ENCODE measurements around the gene MRPL2. TPM values are rescaled to one million over a fixed set of nuclear protein-coding genes. Genes with fewer than 3 reads are reported as not detected.

Gene MRPL2
- total RNA-seq, 2 donors from 2014 or later, result 51.6 to 65.2 TPM

- no peak for DNase-seq
- 80% methylated on average over 1 of the region's 1 CpG; no CpG with 5 or more reads in 1 of the 2 experiments for WGBS, 2 experiments (ENCODE audit: insufficient coverage in 1 of 2, insufficient read length in 1 of 2)
- H3K27ac ChIP-seq (ENCODE audit: low read depth, low read length), result no peak overlapping the region
Observed at GRCh38 chr6:43058531-43058930, 703 bp downstream of the MRPL2 start.

GRCh38 chr6:43055966-43056365 is 3.3 kb downstream of the MRPL2 start:
- H3K36me3 ChIP-seq (ENCODE audit: control insufficient read depth, insufficient read depth, low read length), result peaks cover 40% of the 10 kb centered on the region
- H3K4me1 ChIP-seq (ENCODE audit: control insufficient read depth, insufficient read depth, low read length), result peaks cover 7% of the 10 kb centered on the region
- H3K9me3 ChIP-seq (ENCODE audit: control insufficient read depth, low read length), result no peaks in the 10 kb centered on the region
- peaks cover 40% of the 10 kb centered on the region for H3K4me1 Mint-ChIP-seq
- H3K27ac Mint-ChIP-seq, result no peak overlapping the region
- no peak for DNase-seq
- 94 to 100% methylated on average over 6 to 8 of the region's 8 CpGs for WGBS, 2 experiments (ENCODE audit: insufficient coverage in 1 of 2, insufficient read length in 1 of 2)
- no peak overlapping the region for H3K4me3 Mint-ChIP-seq
- H3K27ac ChIP-seq (ENCODE audit: low read depth, low read length), result no peak overlapping the region
- no peak for TF ChIP-seq CTCF (conservative IDR thresholded peaks at IDR 0.05)
- no peaks in the 10 kb centered on the region for H3K27me3 Mint-ChIP-seq (ENCODE audit: insufficient read depth)
- H3K27me3 ChIP-seq (ENCODE audit: control insufficient read depth, insufficient read depth, low read length, poor library complexity, severe bottlenecking), result no peaks in the 10 kb centered on the region
- no peak overlapping the region for H3K4me3 ChIP-seq (ENCODE audit: low read length)
- peaks cover 34% of the 10 kb centered on the region for H3K36me3 Mint-ChIP-seq (ENCODE audit: low read depth)
- no peak overlapping the region for H3K9ac ChIP-seq (ENCODE audit: extremely low read depth, low read length, poor library complexity, severe bottlenecking)
- no peaks in the 10 kb centered on the region for H3K9me3 Mint-ChIP-seq

More at GRCh38 chr6:43058531-43058930, 703 bp downstream of the MRPL2 start:
- Mint-ChIP-seq H3K4me1 (peaks cover 24% of the 10 kb centered on the region), H3K36me3 (ENCODE audit: low read depth) (peaks cover 25% of the 10 kb centered on the region), H3K4me3 (peak overlapping the region; percentile 94), H3K27me3 (ENCODE audit: insufficient read depth) (no peaks in the 10 kb centered on the region), H3K27ac (peak overlapping the region; percentile 97), H3K9me3 (no peaks in the 10 kb centered on the region)
- Histone ChIP-seq H3K9me3 (ENCODE audit: control insufficient read depth, low read length) (no peaks in the 10 kb centered on the region), H3K4me3 (ENCODE audit: low read length) (peak overlapping the region; percentile 92), H3K9ac (ENCODE audit: extremely low read depth, low read length, poor library complexity, severe bottlenecking) (peak overlapping the region; percentile 81), H3K27me3 (ENCODE audit: control insufficient read depth, insufficient read depth, low read length, poor library complexity, severe bottlenecking) (no peaks in the 10 kb centered on the region), H3K4me1 (ENCODE audit: control insufficient read depth, insufficient read depth, low read length) (peaks cover 6% of the 10 kb centered on the region), H3K36me3 (ENCODE audit: control insufficient read depth, insufficient read depth, low read length) (peaks cover 40% of the 10 kb centered on the region)
- no peak for TF ChIP-seq CTCF (conservative IDR thresholded peaks at IDR 0.05)

GRCh38 chr6:43054206-43054943 is 4.9 kb downstream of the MRPL2 start:
- Histone ChIP-seq H3K36me3 (ENCODE audit: control insufficient read depth, insufficient read depth, low read length) (peaks cover 56% of the 10 kb centered on the region), H3K4me1 (ENCODE audit: control insufficient read depth, insufficient read depth, low read length) (peaks cover 7% of the 10 kb centered on the region), H3K9ac (ENCODE audit: extremely low read depth, low read length, poor library complexity, severe bottlenecking) (peak overlapping the region; percentile 39), H3K27me3 (ENCODE audit: control insufficient read depth, insufficient read depth, low read length, poor library complexity, severe bottlenecking) (no peaks in the 10 kb centered on the region), H3K4me3 (ENCODE audit: low read length) (peak overlapping the region; percentile 93), H3K27ac (ENCODE audit: low read depth, low read length) (peak overlapping the region; percentile 7), H3K9me3 (ENCODE audit: control insufficient read depth, low read length) (no peaks in the 10 kb centered on the region)
- 84 to 94% methylated on average over 15 to 17 of the region's 17 CpGs for WGBS, 2 experiments (ENCODE audit: insufficient coverage in 1 of 2, insufficient read length in 1 of 2)
- H3K4me1 Mint-ChIP-seq, result peaks cover 32% of the 10 kb centered on the region
- no peak for TF ChIP-seq CTCF (conservative IDR thresholded peaks at IDR 0.05)
- peak overlapping the region; percentile 98 for H3K4me3 Mint-ChIP-seq
- no peaks in the 10 kb centered on the region for H3K27me3 Mint-ChIP-seq (ENCODE audit: insufficient read depth)
- DNase-seq, result no peak
- H3K36me3 Mint-ChIP-seq (ENCODE audit: low read depth), result peaks cover 49% of the 10 kb centered on the region
- H3K27ac Mint-ChIP-seq, result peak overlapping the region; percentile 90
- H3K9me3 Mint-ChIP-seq, result no peaks in the 10 kb centered on the region

All from endodermal cell (in vitro differentiated cells).